ENCODE data around the gene ERP44. TPM values are rescaled to one million over a fixed set of nuclear protein-coding genes. Genes with fewer than 3 reads are reported as not detected.

The ERP44 gene
- polyA plus RNA-seq, 1 donor (not counting 4 experiments of a cell fraction or from before 2014, with no cell fraction given) = 17.6 TPM

DNA sequence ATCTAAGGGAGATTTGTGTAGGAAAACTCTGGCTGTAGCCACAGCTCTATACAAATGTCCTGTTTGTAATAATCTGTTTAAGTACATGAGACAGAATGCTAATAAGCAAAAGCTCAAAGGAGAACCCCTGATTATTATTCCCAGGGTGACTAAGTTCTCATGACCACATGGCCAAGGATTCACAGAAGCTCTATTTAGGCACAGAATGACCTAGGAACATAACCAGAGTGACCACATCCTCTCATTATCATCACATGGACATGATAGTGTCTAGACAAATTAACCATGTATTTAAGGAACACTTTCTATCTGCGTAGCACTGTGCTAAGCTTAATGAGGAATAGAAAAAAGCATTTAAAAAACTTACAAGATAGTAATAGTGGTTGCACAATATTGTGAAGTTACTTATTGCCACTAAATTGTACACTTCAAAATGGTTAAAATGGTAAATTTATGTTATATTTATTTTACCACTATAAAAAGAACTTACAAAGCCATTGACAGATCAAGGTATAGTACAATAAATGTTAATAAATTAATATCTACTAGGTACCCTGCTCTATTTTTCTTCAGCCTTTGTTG is 136.0 kb downstream of the ERP44 start:
- Histone ChIP-seq H3K27me3 (ENCODE audit: control insufficient read depth, extremely low read depth, insufficient read depth, low read length) (no peaks in the 10 kb centered on the region), H4K20me1 (ENCODE audit: control insufficient read depth, extremely low read depth, insufficient read depth, low read length) (no peaks in the 10 kb centered on the region), H3K4me3 (ENCODE audit: control insufficient read depth in 2 of 3, extremely low read depth in 1 of 3, insufficient read depth in 2 of 3, low read depth in 1 of 3, low read length in 3 of 3) (no peak overlapping the region), H3K27ac (ENCODE audit: control insufficient read depth, insufficient read depth, low read length) (no peak overlapping the region), H3K36me3 (ENCODE audit: control insufficient read depth in 2 of 2, extremely low read depth in 1 of 2, insufficient read depth in 2 of 2, low read length in 2 of 2) (peaks cover 0 to 2% of the 10 kb centered on the region in 2 experiments), H3K4me1 (ENCODE audit: control insufficient read depth, extremely low read depth, insufficient read depth, low read length) (peaks cover 8% of the 10 kb centered on the region), H3K79me2 (ENCODE audit: control insufficient read depth, insufficient read depth, low read length) (no peaks in the 10 kb centered on the region), H3K9me1 (ENCODE audit: control insufficient read depth, extremely low read depth, insufficient read depth, low read length) (no peaks in the 10 kb centered on the region), H3K9ac (ENCODE audit: control insufficient read depth, extremely low read depth, insufficient read depth, low read length) (no peak overlapping the region), H2AFZ (ENCODE audit: control insufficient read depth, low read length) (no peak overlapping the region), H3K4me2 (ENCODE audit: control insufficient read depth, extremely low read depth, insufficient read depth, low read depth, low read length) (no peak overlapping the region), H3K9me3 (ENCODE audit: control insufficient read depth, low read depth, low read length) (no peaks in the 10 kb centered on the region)
- TF ChIP-seq EZH2 (IDR thresholded peaks at IDR 0.05; ENCODE audit: low read length) = no peak
- TF ChIP-seq, protein P1, sequence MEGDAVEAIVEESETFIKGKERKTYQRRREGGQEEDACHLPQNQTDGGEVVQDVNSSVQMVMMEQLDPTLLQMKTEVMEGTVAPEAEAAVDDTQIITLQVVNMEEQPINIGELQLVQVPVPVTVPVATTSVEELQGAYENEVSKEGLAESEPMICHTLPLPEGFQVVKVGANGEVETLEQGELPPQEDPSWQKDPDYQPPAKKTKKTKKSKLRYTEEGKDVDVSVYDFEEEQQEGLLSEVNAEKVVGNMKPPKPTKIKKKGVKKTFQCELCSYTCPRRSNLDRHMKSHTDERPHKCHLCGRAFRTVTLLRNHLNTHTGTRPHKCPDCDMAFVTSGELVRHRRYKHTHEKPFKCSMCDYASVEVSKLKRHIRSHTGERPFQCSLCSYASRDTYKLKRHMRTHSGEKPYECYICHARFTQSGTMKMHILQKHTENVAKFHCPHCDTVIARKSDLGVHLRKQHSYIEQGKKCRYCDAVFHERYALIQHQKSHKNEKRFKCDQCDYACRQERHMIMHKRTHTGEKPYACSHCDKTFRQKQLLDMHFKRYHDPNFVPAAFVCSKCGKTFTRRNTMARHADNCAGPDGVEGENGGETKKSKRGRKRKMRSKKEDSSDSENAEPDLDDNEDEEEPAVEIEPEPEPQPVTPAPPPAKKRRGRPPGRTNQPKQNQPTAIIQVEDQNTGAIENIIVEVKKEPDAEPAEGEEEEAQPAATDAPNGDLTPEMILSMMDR (optimal IDR thresholded peaks at IDR 0.05 in 1 of 3, IDR thresholded peaks at IDR 0.05 in 1 of 3, conservative IDR thresholded peaks at IDR 0.05 in 1 of 3; ENCODE audit: extremely low read depth in 1 of 3, insufficient read depth in 2 of 3, low read length in 3 of 3) = no peak
- no peak for DNase-seq (ENCODE audit: low read depth, low spot score)
- FAIRE-seq = no peak
- dilution Hi-C loops (cut with MboI; ENCODE audit: extremely low pct_ligation_motif_present, low sequenced_read_pairs) = no loop called here

DNA sequence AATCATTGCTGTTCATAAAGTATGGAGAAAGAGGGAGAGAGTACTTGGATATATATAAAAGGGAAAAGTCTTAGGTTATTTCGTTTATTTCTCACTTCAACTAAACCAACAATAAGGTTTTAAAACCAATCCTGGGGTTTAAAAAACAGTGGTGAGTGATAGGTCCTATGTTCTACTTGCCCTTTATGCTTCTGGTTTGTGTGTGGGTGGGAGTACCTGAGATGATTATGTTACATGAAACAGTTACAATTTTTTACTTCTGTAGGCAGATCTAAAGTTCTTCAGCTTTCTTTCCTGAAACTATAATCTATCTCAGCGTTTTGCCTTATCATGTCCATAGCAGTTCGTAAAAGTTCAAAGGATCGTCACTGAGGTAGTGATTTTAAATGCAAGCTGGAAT is 143.2 kb downstream of the ERP44 start:
- Histone ChIP-seq H3K9ac (ENCODE audit: control insufficient read depth, extremely low read depth, insufficient read depth, low read length) (no peak overlapping the region), H3K9me1 (ENCODE audit: control insufficient read depth, extremely low read depth, insufficient read depth, low read length) (no peaks in the 10 kb centered on the region), H3K27ac (ENCODE audit: control insufficient read depth, insufficient read depth, low read length) (no peak overlapping the region), H3K4me2 (ENCODE audit: control insufficient read depth, extremely low read depth, insufficient read depth, low read depth, low read length) (no peak overlapping the region), H2AFZ (ENCODE audit: control insufficient read depth, low read length) (no peak overlapping the region), H3K4me1 (ENCODE audit: control insufficient read depth, extremely low read depth, insufficient read depth, low read length) (no peaks in the 10 kb centered on the region), H3K79me2 (ENCODE audit: control insufficient read depth, insufficient read depth, low read length) (no peaks in the 10 kb centered on the region), H3K9me3 (ENCODE audit: control insufficient read depth, low read depth, low read length) (no peaks in the 10 kb centered on the region), H3K27me3 (ENCODE audit: control insufficient read depth, extremely low read depth, insufficient read depth, low read length) (no peaks in the 10 kb centered on the region), H3K36me3 (ENCODE audit: control insufficient read depth in 2 of 2, extremely low read depth in 1 of 2, insufficient read depth in 2 of 2, low read length in 2 of 2) (peaks cover 0 to 1% of the 10 kb centered on the region in 2 experiments), H4K20me1 (ENCODE audit: control insufficient read depth, extremely low read depth, insufficient read depth, low read length) (no peaks in the 10 kb centered on the region), H3K4me3 (ENCODE audit: control insufficient read depth in 2 of 3, extremely low read depth in 1 of 3, insufficient read depth in 2 of 3, low read depth in 1 of 3, low read length in 3 of 3) (no peak overlapping the region)
- dilution Hi-C loops (cut with MboI; ENCODE audit: extremely low pct_ligation_motif_present, low sequenced_read_pairs) = no loop called here
- TF ChIP-seq EZH2 (IDR thresholded peaks at IDR 0.05; ENCODE audit: low read length) = no peak
- TF ChIP-seq, protein P1 (optimal IDR thresholded peaks at IDR 0.05 in 1 of 3, IDR thresholded peaks at IDR 0.05 in 1 of 3, conservative IDR thresholded peaks at IDR 0.05 in 1 of 3; ENCODE audit: extremely low read depth in 1 of 3, insufficient read depth in 2 of 3, low read length in 3 of 3) = no peak
- DNase-seq (ENCODE audit: low read depth, low spot score) (no peak), FAIRE-seq (no peak)
